HT1080 (cell line): Measurements from ENCODE around the gene CACYBP. TPM values are rescaled to one million over a fixed set of nuclear protein-coding genes. Genes with fewer than 3 reads are reported as not detected.

Experiments used
- small RNA-seq: library from RNA; depleted of rRNA; stranded (forward); fragments of <200 nt; gene quantifications from one replicate; pipeline ENCODE3, GENCODE V24; 2014
- total RNA-seq: library from RNA; depleted of rRNA; stranded (reverse); fragments of >200 nt; shearing (Covaris generic); gene quantifications from 2 replicates; pipeline ENCODE4 v1.2.3, GENCODE V29; 2014; rRNA removed

CACYBP gene
- total RNA-seq, 1 experiment from 2014 or later, result 516 TPM

Small RNA genes lying within 50 kb of the gene (small RNA-seq; reads per million reads assigned to genes)
- gene RF00019 (not detected), gene RNU6-307P (not detected)

Other genes starting within 250 kb of the CACYBP start
- 18.8 and 22.2 TPM in 2 replicates for gene MRPS14, start 23.5 kb downstream of the CACYBP start, total RNA-seq
- gene TNN, start 67.9 kb downstream of the CACYBP start, total RNA-seq, result 0.06 TPM in 1 of 2 replicates, not detected in the other
- not detected in 2 replicates for gene KIAA0040, start 192.8 kb downstream of the CACYBP start, total RNA-seq